SU-DHL-6 (cell line): ENCODE data around the gene BOD1L1.
"Not testable (repeated sequence)": the region's sequence is repeated elsewhere in the genome, so short reads cannot be mapped to it uniquely, and the experiment has no call there.

ENCODE experiments used
- H2AFZ ChIP-seq: fragments of 200-600 bp; sonication (generic); 2 replicates; pipeline ENCODE4 v1.6.1; 2014; ENCODE audit warnings: low read depth, mild to moderate bottlenecking, moderate library complexity, mixed read lengths, antibody characterized with exemption, low read length; ENCODE audit not compliant: severe bottlenecking
- H3F3A ChIP-seq: fragments of 200-600 bp; shearing (Covaris generic); 2 replicates; pipeline ENCODE4 v1.6.0; 2016; ENCODE audit warnings: antibody characterized with exemption, mild to moderate bottlenecking; ENCODE audit not compliant: insufficient read depth
- H3K27ac ChIP-seq: fragments of 200-600 bp; sonication (generic); 2 replicates; pipeline ENCODE4 v1.5.1; 2016; ENCODE audit warnings: low read depth, mild to moderate bottlenecking, low read length, moderate library complexity, mixed read lengths
- H3K27me3 ChIP-seq: fragments of 200-600 bp; sonication (generic), shearing (Covaris generic); 2 replicates; pipeline ENCODE4 v1.6.0; 2014; ENCODE audit warnings: mild to moderate bottlenecking, low read length
- H3K36me3 ChIP-seq: fragments of 200-600 bp; sonication (generic); 2 replicates; pipeline ENCODE4 v1.6.1; 2014; ENCODE audit warnings: mild to moderate bottlenecking, low read length, mixed read lengths
- H3K4me2 ChIP-seq: fragments of 300-600, 200-600 bp; shearing (Covaris generic), sonication (generic); 2 replicates; pipeline ENCODE4 v1.6.0; 2014; ENCODE audit warnings: low read length, low read depth, mild to moderate bottlenecking; ENCODE audit not compliant: poor library complexity, severe bottlenecking
- H3K4me3 ChIP-seq: fragments of 200-600 bp; sonication (generic); 2 replicates; pipeline ENCODE4 v1.5.1; 2014; ENCODE audit warnings: antibody characterized with exemption, low read length, mild to moderate bottlenecking, mixed read lengths; ENCODE audit not compliant: insufficient read depth, poor library complexity, severe bottlenecking
- H3K79me2 ChIP-seq: fragments of 200-600 bp; sonication (generic); 2 replicates; pipeline ENCODE4 v1.6.1; 2014; ENCODE audit warnings: mild to moderate bottlenecking, low read length, moderate library complexity; ENCODE audit not compliant: insufficient read depth
- H3K9ac ChIP-seq: fragments of 200-600 bp; sonication (generic); 2 replicates; pipeline ENCODE4 v1.7.0; 2014; ENCODE audit warnings: mild to moderate bottlenecking, low read length
- H3K9me2 ChIP-seq: fragments of 200-600 bp; sonication (generic); replicated peaks from 2 replicates; pipeline ENCODE4 v1.6.1; 2014; ENCODE audit warnings: low read length; ENCODE audit not compliant: insufficient read depth
- H3K9me3 ChIP-seq: fragments of 200-600 bp; sonication (generic); 2 replicates; pipeline ENCODE4 v1.6.1; 2014; ENCODE audit warnings: low read length, mixed read lengths; ENCODE audit not compliant: insufficient read depth
- H4K20me1 ChIP-seq: fragments of 200-600 bp; sonication (generic); 2 replicates; pipeline ENCODE4 v1.6.1; 2014; ENCODE audit warnings: low read depth, mild to moderate bottlenecking, antibody characterized with exemption, low read length, moderate library complexity, mixed read lengths
- EZH2phosphoT487 ChIP-seq: fragments of 200-600 bp; sonication (generic), shearing (Covaris generic); conservative IDR thresholded peaks from 2 replicates; pipeline ENCODE4 v1.6.1; 2018; ENCODE audit warnings: mild to moderate bottlenecking, antibody characterized with exemption, low read length, moderate library complexity, mixed read lengths
- TF ChIP-seq, protein P1 (sequence below): fragments of 200-600 bp; sonication (generic); IDR thresholded peaks from one replicate; pipeline ENCODE4 v1.5.1; 2017; ENCODE audit warnings: antibody characterized with exemption, mild to moderate bottlenecking, low read length, moderate library complexity; ENCODE audit not compliant: insufficient read depth, poor library complexity, severe bottlenecking

Gene BOD1L1

DNA sequence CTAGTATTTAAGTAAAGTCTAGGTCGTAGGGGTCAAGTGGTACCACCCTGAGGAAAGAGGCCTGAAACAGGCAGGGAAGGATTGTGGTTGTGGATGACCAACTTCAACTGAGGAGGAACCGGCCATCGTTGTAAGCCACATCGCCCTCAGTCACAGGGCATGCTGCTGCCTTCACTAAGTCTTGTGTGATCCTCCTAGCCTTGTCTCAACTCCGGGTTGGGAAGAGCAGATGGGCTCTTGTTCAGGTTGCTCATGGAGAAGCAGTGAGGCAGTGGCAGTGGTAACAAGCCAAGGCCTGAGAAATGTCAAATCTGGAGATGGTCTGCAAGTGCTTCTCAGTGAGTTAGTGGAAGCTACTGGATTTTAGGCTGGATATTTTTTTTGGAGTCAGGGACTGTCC lies 60.4 kb downstream of the BOD1L1 start:
- Histone ChIP-seq H3K27ac (no peak overlapping the region), H3F3A (no peaks in the 10 kb centered on the region), H3K36me3 (peaks cover 25% of the 10 kb centered on the region), H4K20me1 (no peaks in the 10 kb centered on the region), H3K9ac (no peak overlapping the region), H3K27me3 (no peaks in the 10 kb centered on the region), H3K4me2 (no peak overlapping the region), H2AFZ (no peak overlapping the region), H3K4me3 (no peak overlapping the region), H3K79me2 (no peaks in the 10 kb centered on the region), H3K9me3 (no peaks in the 10 kb centered on the region), H3K9me2 (no peaks in the 10 kb centered on the region)
- no peak for TF ChIP-seq EZH2phosphoT487
- TF ChIP-seq, protein P1, sequence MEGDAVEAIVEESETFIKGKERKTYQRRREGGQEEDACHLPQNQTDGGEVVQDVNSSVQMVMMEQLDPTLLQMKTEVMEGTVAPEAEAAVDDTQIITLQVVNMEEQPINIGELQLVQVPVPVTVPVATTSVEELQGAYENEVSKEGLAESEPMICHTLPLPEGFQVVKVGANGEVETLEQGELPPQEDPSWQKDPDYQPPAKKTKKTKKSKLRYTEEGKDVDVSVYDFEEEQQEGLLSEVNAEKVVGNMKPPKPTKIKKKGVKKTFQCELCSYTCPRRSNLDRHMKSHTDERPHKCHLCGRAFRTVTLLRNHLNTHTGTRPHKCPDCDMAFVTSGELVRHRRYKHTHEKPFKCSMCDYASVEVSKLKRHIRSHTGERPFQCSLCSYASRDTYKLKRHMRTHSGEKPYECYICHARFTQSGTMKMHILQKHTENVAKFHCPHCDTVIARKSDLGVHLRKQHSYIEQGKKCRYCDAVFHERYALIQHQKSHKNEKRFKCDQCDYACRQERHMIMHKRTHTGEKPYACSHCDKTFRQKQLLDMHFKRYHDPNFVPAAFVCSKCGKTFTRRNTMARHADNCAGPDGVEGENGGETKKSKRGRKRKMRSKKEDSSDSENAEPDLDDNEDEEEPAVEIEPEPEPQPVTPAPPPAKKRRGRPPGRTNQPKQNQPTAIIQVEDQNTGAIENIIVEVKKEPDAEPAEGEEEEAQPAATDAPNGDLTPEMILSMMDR: no peak

DNA sequence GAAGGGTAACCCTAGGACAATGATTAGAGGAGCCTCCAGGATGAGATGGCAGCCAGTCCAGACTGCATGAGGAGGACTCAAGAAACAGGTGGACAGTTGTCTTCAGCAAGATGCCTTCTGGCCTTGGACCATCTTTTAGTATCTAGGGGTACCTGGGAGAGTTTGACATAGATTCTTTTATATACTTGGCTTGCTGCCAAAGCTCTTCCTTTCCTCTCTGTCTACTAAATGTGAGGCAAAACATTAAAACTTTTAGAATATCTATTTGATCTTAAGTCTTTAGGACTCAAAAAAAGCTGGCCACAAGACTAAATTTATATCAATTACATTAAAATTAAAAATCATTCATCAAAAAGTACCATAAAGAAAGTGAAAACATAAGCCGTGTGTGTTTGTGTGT lies 64.6 kb downstream of the BOD1L1 start:
- TF ChIP-seq, protein P1: no peak
- TF ChIP-seq EZH2phosphoT487: no peak
- Histone ChIP-seq H2AFZ (no peak overlapping the region), H3F3A (no peaks in the 10 kb centered on the region), H3K9ac (no peak overlapping the region), H3K27ac (no peak overlapping the region), H3K36me3 (0 out of 2 replicates have a peak, but pooled peaks cover 4% of the 10 kb centered on the region), H3K27me3 (no peaks in the 10 kb centered on the region), H3K9me3 (no peaks in the 10 kb centered on the region), H3K4me2 (no peak overlapping the region), H3K9me2 (no peaks in the 10 kb centered on the region), H3K4me3 (no peak overlapping the region), H4K20me1 (no peaks in the 10 kb centered on the region), H3K79me2 (no peaks in the 10 kb centered on the region)

DNA sequence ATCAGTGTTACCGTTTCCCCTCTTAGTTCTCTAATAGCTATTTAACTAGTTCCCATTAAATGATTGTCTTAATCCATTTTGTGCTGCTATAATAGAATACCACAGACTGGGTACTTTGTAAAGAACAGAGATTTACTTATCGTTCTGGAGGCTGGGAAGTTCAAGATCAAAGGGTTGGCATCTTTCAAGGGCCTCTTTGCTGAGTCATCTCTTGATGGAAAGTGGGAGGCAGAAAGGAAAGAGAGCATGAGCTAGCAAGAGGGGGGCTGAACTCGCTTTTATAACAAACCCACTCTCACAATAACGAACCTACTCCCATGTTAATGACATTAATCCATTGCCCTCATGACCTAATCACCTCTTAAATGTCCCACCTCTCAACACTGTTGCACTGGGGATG lies 65.9 kb downstream of the BOD1L1 start:
- 0 out of 2 replicates have a peak, but pooled peaks cover 4% of the 10 kb centered on the region for H3K36me3 ChIP-seq
- TF ChIP-seq, protein P1: no peak
- no peak for TF ChIP-seq EZH2phosphoT487
- no peaks in the 10 kb centered on the region for H3F3A ChIP-seq
- H3K79me2 ChIP-seq: no peaks in the 10 kb centered on the region
- no peak overlapping the region for H2AFZ ChIP-seq
- H3K4me3 ChIP-seq: no peak overlapping the region
- H3K9ac ChIP-seq: no peak overlapping the region
- H4K20me1 ChIP-seq: no peaks in the 10 kb centered on the region
- H3K9me3 ChIP-seq: no peaks in the 10 kb centered on the region
- no peaks in the 10 kb centered on the region for H3K27me3 ChIP-seq
- no peaks in the 10 kb centered on the region for H3K9me2 ChIP-seq
- H3K27ac ChIP-seq: no peak overlapping the region
- H3K4me2 ChIP-seq: no peak overlapping the region

DNA sequence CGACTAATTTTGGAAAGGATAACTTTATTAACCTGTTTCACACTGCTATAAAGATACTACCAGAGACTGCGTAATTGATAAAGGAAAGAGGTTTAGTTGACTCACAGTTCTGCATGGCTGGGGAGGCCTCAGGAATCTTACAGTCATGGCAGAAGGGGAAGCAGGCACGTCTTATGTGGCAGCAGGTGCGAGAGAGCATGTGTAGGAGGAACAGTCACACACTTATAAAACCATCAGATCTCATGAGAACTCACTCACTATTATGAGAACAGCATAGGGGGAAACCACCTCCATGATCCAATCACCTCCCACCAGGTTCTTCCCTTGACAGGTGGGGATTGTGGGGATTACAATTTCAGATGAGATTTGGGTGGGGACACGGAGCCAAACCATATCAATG lies 67.4 kb downstream of the BOD1L1 start:
- not testable (repeated sequence) for H3K4me3 ChIP-seq, H2AFZ ChIP-seq, H3K9me3 ChIP-seq, H3K4me2 ChIP-seq, H3K9me2 ChIP-seq, H3K27me3 ChIP-seq, H4K20me1 ChIP-seq, H3K9ac ChIP-seq, H3K79me2 ChIP-seq, H3F3A ChIP-seq, H3K36me3 ChIP-seq, H3K27ac ChIP-seq
